ENCODE data around the gene UBA3. TPM values are rescaled to one million over a fixed set of nuclear protein-coding genes. Genes with fewer than 3 reads are reported as not detected.
A peak's percentile ranks its signal among the peaks of the same experiment; 100 is the strongest.

The UBA3 gene
- total RNA-seq, 1 experiment from 2014 or later, result 45.6 TPM

MicroRNAs encoded within 50 kb of the gene (microRNA counts, 767-probe panel; counts per million panel counts)
- microRNA hsa-miR-3136-5p, result not detected

Small RNA genes within 50 kb of the gene (microRNA-seq; reads per million reads assigned to microRNA genes)
- gene MIR3136 (ENCODE audit: borderline number of aligned reads), result 4.4 reads per million, percentile 6 among the genes with 10 or more reads in this experiment

Other genes starting within 250 kb of the UBA3 start
- not detected for gene TAFA4, start 147.8 kb downstream of the UBA3 start, total RNA-seq (2021; ENCODE audit: unreplicated experiment)
- 20.1 TPM for gene EOGT, start 66.7 kb downstream of the UBA3 start, total RNA-seq (2021; ENCODE audit: unreplicated experiment)
- 27.3 TPM for gene TMF1, start 28.0 kb downstream of the UBA3 start, total RNA-seq (2021; ENCODE audit: unreplicated experiment)
- 30.0 TPM for gene ARL6IP5, start 4.6 kb upstream of the UBA3 start, total RNA-seq (2021; ENCODE audit: unreplicated experiment)
- not detected for gene LMOD3, start 42.2 kb upstream of the UBA3 start, total RNA-seq (2021; ENCODE audit: unreplicated experiment)

Data from HCT116 (cell line).